Activated naive CD4-positive, alpha-beta T cell treated with anti-CD3 and anti-CD28 coated beads, Interleukin-2, amount 10 ng/mL, durations not matched to agents 7 days and 5 days (primary cell): ENCODE data around the gene ING1.

ENCODE experiments used
- CTCF ChIA-PET: fragments of 350-600 bp; sonication (Branson Sonifier 250); formaldehyde crosslinking; loops from one replicate; lab custom pipeline; 2021; ENCODE audit warnings: antibody characterized with exemption; lab: Charles Lee
- DNase-seq: peaks from one replicate; pipeline ENCODE4 v3.0.0-alpha.2; 2020
- H3K27ac Mint-ChIP-seq: one replicate; pipeline ENCODE4 v1.8.0; 2021; ENCODE audit warnings: mild to moderate bottlenecking, moderate library complexity, mixed read lengths
- H3K27me3 Mint-ChIP-seq: one replicate; pipeline ENCODE4 v1.8.0; 2021; ENCODE audit warnings: mild to moderate bottlenecking, mixed read lengths
- H3K36me3 Mint-ChIP-seq: one replicate; pipeline ENCODE4 v1.8.0; 2021; ENCODE audit warnings: mixed read lengths
- H3K4me1 Mint-ChIP-seq: one replicate; pipeline ENCODE4 v1.8.0; 2021; ENCODE audit warnings: mixed read lengths
- H3K4me3 Mint-ChIP-seq: one replicate; pipeline ENCODE4 v1.8.0; 2021; ENCODE audit warnings: mild to moderate bottlenecking, moderate library complexity, mixed read lengths
- H3K9me3 Mint-ChIP-seq: one replicate; pipeline ENCODE4 v1.8.0; 2021; ENCODE audit warnings: mixed read lengths

Gene ING1

DNA sequence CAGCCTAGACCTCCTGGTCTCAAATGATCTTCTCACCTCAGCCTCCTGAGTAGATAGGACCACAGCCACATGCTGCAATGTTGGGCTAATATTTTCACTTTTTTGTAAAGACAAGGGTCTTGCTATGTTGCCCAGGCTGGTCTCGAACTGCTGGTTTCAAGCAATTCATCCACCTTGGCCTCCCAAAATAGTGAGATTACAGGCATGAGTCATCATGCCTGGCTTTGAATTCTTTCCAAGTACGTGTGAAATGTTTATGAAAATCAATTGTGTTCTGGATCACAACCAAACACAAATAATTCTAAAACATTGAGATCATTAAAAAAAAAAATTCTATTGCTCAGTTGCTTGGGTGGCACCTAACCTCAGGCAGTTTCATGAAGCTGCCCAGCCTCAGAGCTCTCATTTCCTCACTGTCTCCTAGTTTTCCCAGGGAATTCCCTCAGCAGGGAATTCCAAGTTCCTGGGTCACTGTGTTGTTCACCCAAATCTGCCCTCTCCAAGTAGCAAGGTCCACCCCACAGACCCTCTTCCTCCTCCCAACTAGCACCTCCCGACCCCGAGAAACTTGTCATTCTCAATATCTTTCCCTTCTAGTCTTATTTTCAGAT is 44.8 kb downstream of the ING1 start:
- no peaks in the 10 kb centered on the region for H3K36me3 Mint-ChIP-seq
- peaks cover 15% of the 10 kb centered on the region for H3K27me3 Mint-ChIP-seq
- H3K9me3 Mint-ChIP-seq, result no peaks in the 10 kb centered on the region
- no peak overlapping the region for H3K4me3 Mint-ChIP-seq
- no peak overlapping the region for H3K27ac Mint-ChIP-seq
- no peak for DNase-seq
- CTCF ChIA-PET, result no interaction called here
- no peaks in the 10 kb centered on the region for H3K4me1 Mint-ChIP-seq

DNA sequence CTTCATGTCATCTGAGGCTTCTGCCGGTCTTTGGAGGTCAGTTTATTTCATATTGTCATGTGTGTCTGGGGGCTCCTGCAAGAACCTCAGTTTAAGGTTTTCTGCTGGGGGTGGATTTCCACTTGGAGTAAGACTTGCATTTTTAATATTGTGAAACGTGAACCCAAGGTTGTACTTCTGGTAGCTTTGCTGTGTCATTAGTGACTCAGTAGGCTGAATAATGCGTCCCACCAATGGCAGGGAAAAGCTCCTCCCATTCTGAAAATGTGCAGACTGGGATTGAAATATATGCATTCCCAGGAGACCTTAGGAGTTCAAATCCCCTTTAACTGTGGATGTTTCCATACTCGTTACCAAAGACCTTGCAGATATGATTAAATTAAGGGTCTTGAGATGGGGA is 46.2 kb downstream of the ING1 start:
- CTCF ChIA-PET, result no interaction called here
- Mint-ChIP-seq H3K9me3 (no peaks in the 10 kb centered on the region), H3K27me3 (peaks cover 15% of the 10 kb centered on the region), H3K4me3 (no peak overlapping the region), H3K27ac (no peak overlapping the region), H3K4me1 (no peaks in the 10 kb centered on the region), H3K36me3 (no peaks in the 10 kb centered on the region)
- DNase-seq, result no peak

DNA sequence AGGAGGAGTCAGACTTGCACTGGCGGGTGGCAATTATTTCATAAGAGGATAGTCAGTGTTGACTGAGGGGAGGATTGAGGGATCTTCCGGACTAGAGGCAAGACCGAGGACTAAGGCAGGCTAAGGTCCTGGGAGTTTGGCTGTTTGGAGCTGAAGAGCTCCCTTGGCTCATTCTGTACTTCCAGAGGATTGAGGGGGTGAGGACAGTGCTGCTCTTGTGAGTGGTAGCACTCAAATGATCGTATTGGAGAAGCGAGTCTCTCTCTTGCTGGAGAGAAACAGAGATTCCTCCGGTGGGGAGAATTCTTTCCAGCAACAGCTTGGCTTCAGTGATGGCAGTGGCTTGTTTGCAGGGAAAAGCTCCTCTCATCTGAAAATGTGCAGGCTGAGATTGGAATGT is 47.1 kb downstream of the ING1 start:
- peaks cover 20% of the 10 kb centered on the region for H3K27me3 Mint-ChIP-seq
- H3K4me3 Mint-ChIP-seq, result no peak overlapping the region
- DNase-seq, result no peak
- no peaks in the 10 kb centered on the region for H3K4me1 Mint-ChIP-seq
- H3K36me3 Mint-ChIP-seq, result no peaks in the 10 kb centered on the region
- CTCF ChIA-PET, result no interaction called here
- no peaks in the 10 kb centered on the region for H3K9me3 Mint-ChIP-seq
- no peak overlapping the region for H3K27ac Mint-ChIP-seq

DNA sequence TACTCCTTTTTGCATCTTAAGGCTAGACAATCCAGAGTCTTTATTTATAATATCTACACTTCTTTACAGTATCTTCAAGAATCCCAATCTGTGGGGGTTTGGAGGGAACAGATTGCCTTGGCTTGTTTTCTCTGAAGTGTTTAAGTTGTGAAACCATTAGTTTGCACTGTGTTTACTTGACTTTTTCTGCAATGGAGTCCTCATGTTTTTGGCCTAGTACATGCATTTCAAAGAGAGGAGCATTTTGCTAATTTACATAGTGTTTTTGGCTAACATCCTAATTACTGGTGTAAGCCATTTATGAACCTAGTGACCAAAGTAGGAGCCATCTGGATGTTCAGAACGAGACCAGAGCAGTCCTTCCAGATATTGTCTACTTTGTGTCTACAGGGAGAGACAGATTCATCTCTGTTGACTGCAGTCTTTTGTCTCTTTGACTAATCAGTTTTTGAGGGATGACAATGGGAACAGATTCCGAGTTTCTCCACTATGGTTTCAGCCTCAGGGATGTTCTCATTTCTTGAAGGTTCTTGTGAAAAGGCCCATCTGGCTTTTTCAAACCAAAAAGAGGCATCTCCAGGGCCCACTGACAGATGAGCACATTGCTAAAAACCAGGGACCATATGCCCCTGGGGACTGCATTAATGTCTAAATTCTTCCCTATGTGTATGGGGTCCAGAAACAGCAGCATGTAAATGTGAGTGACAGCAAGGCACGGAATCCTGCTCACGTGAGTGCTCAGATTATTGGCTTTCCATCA is 53.4 kb downstream of the ING1 start:
- Mint-ChIP-seq H3K9me3 (no peaks in the 10 kb centered on the region), H3K4me1 (no peaks in the 10 kb centered on the region), H3K27ac (no peak overlapping the region), H3K36me3 (no peaks in the 10 kb centered on the region), H3K27me3 (peaks cover 37% of the 10 kb centered on the region), H3K4me3 (no peak overlapping the region)
- CTCF ChIA-PET, result no interaction called here
- no peak for DNase-seq

DNA sequence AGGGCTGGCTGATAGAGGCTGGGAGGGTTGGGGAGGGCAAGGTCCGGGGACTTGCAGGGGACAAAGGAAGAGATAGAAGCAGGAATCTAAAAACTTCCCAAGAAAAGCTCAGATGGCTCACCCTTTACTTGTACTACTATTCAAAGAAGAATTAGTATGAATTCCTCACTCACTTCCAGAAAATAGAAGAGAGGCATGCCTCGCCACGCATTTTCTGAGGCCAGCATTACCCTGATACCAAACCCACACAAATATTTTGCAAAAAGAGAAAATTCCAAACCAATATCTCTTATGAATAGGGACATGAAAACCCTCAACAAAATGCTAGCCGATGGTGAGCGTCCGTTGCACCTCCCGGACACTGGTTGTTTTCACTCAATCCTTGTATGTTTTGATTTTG is 54.0 kb downstream of the ING1 start:
- no peak overlapping the region for H3K4me3 Mint-ChIP-seq
- no peak overlapping the region for H3K27ac Mint-ChIP-seq
- peaks cover 39% of the 10 kb centered on the region for H3K27me3 Mint-ChIP-seq
- CTCF ChIA-PET, result no interaction called here
- H3K9me3 Mint-ChIP-seq, result no peaks in the 10 kb centered on the region
- DNase-seq, result no peak
- no peaks in the 10 kb centered on the region for H3K36me3 Mint-ChIP-seq
- no peaks in the 10 kb centered on the region for H3K4me1 Mint-ChIP-seq

DNA sequence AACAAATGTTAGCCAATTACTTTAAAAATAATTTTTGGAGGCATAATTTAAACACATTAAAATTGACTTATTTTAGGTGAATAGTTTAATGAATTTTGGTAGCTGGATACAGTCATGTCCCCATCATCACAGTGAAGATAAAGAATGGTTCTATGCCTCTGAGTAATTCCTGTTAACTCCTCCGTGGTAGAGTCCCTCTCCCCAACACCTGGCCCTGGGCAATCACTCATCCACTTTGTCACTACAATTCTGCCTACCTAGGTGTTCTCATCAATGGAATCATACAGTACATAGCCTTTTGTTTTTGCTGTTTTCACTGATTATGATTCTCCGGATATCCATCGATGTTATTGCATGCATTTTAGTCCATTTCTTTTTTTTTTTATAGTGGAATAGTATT is 55.6 kb downstream of the ING1 start:
- Mint-ChIP-seq H3K4me3 (no peak overlapping the region), H3K27ac (no peak overlapping the region), H3K4me1 (no peaks in the 10 kb centered on the region), H3K9me3 (no peaks in the 10 kb centered on the region), H3K27me3 (peaks cover 42% of the 10 kb centered on the region), H3K36me3 (no peaks in the 10 kb centered on the region)
- DNase-seq, result no peak
- CTCF ChIA-PET, result no interaction called here

DNA sequence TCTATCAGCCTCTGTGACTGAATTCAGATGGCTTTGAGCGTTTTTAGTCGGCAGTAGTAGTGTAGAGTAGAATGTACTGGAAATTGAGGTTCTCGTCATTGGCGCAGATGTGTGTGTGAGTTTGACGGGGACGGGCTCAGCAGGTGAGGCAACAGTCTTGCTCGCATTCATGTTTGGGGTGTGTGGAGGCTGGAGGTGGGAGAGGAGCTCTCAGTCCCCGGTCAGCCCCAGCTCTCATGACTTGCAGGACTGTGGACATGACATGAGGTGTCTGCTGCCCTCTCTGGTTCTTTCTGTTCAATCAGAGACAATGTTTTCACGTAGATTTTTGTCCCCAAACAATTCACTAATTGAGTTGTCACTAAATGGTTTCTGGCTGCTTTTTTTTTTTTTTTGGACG is 57.2 kb downstream of the ING1 start:
- Mint-ChIP-seq H3K4me1 (no peaks in the 10 kb centered on the region), H3K4me3 (no peak overlapping the region), H3K27ac (no peak overlapping the region), H3K9me3 (no peaks in the 10 kb centered on the region), H3K36me3 (no peaks in the 10 kb centered on the region), H3K27me3 (peaks cover 48% of the 10 kb centered on the region)
- DNase-seq, result no peak
- CTCF ChIA-PET, result interaction anchor here (0.6 kb wide), 2 partner anchors 14 to 21 kb away, joined by 3 read pairs; no protein-coding TSS in a partner anchor

DNA sequence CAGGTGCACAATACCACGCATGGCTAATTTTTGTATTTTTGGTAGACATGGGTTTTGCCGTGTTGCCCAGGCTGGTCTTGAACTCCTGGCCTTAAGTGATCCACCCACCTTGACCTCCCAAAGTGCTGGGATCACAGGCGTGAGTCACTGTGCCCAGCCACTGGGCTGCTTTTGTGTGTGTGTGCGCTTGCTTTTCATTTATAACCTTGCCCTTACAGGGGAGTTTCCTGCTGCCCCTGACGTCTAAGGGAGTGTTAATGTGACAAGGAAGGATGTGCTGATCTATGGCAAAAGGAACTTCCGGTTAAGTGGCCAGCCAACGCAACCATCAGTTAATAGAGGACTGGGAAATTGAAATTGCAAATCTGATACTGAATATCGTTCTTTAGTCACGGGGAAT is 57.7 kb downstream of the ING1 start:
- Mint-ChIP-seq H3K27ac (no peak overlapping the region), H3K27me3 (peaks cover 45% of the 10 kb centered on the region), H3K36me3 (no peaks in the 10 kb centered on the region)

DNA sequence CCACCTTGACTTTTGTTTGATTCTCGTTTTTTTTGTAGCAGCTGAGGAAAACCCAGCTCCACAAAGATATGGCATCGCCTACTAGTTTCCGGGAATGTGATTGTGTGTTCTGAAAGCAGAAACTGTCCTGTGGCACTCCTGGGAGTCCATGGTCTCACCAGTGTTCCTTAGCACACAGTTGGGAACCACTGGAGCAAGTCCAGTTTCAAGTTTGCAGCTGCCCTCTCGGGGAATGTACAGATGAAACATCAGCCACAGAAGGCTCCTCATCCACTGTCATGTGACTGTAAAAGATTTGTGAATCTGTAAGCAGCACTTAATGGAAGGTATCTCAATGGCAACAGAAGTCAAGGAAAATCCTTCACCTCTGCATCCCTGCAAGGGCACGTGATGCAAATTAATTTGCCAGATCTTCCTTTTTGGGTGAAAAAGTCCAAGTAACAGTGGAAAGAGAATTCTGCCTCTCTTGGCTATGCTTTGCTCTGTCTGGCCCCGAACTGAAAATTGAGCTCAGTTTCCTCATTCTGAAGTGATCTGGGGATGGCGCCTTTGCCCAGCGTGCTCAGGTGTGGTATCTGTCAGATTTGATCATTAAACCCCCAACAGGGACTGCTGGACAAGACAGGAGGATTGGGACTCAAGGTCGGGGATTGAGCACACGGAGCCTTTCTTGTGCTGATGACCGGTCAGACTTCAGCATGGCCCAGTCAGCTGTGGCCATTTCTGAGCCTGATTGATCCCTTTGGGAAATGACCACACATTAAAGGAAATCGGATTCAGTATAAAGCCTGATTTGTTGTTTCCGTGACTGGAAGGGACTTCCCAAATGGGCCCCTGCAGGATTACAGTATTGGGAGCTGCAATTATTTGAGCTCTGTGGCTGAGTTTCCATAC is 58.8 kb downstream of the ING1 start:
- H3K9me3 Mint-ChIP-seq, result no peaks in the 10 kb centered on the region

More for the DNA sequence above, 57.7 kb downstream of the ING1 start:
- H3K4me1 Mint-ChIP-seq, result no peaks in the 10 kb centered on the region
- CTCF ChIA-PET, result no interaction called here
- H3K4me3 Mint-ChIP-seq, result no peak overlapping the region
- H3K9me3 Mint-ChIP-seq, result no peaks in the 10 kb centered on the region
- DNase-seq, result no peak

More for the DNA sequence above, 58.8 kb downstream of the ING1 start:
- Mint-ChIP-seq H3K27me3 (peaks cover 38% of the 10 kb centered on the region), H3K27ac (no peak overlapping the region), H3K36me3 (no peaks in the 10 kb centered on the region), H3K4me1 (no peaks in the 10 kb centered on the region), H3K4me3 (no peak overlapping the region)
- CTCF ChIA-PET, result no interaction called here
- no peak for DNase-seq
